ENCODE results near the gene CDH19. TPM values are rescaled to one million over a fixed set of nuclear protein-coding genes. Genes with fewer than 3 reads are reported as not detected.

Gene CDH19
- total and polyA plus RNA-seq, 10 of the 15 experiments (the other 5 are each of a cell fraction or from before 2014, with no cell fraction given) = 0.01 TPM; not detected in 9

- Histone ChIP-seq H4K20me1 (ENCODE audit: control insufficient read depth, insufficient read depth) (no peaks in the 10 kb centered on the region), H3K9me3 (replicated peaks; ENCODE audit: control insufficient read depth, insufficient read depth, low read length) (no peaks in the 10 kb centered on the region), H3K9ac (ENCODE audit: control insufficient read depth, insufficient read depth, low read length) (no peak overlapping the region), H3K36me3 (ENCODE audit: control insufficient read depth in 2 of 2, insufficient read depth in 2 of 2, low read length in 1 of 2) (no peaks in the 10 kb centered on the region), H3K27ac (ENCODE audit: control insufficient read depth, insufficient read depth) (no peak overlapping the region), H3K4me2 (ENCODE audit: control insufficient read depth, insufficient read depth) (no peak overlapping the region), H3K27me3 (replicated peaks in 1 of 2; ENCODE audit: control insufficient read depth in 2 of 2, insufficient read depth in 2 of 2, low read length in 1 of 2) (no peaks in the 10 kb centered on the region), H3K4me1 (ENCODE audit: control insufficient read depth, insufficient read depth, low read length) (no peaks in the 10 kb centered on the region), H3K79me2 (ENCODE audit: control insufficient read depth, insufficient read depth, low read length) (no peaks in the 10 kb centered on the region), H2AFZ (ENCODE audit: control insufficient read depth, low read depth, low read length) (no peak overlapping the region), H3K4me3 (no peak overlapping the region)
- TF ChIP-seq MTA2 (IDR thresholded peaks at IDR 0.05; ENCODE audit: low read depth) = no peak
- TF ChIP-seq ZNF217 (IDR thresholded peaks at IDR 0.05) = no peak
- no peak for TF ChIP-seq NR2F1 (conservative IDR thresholded peaks at IDR 0.05)
- no peak for TF ChIP-seq ELK1 (IDR thresholded peaks at IDR 0.05; ENCODE audit: low read depth, low read length)
- no peak for TF ChIP-seq ZBED1 (IDR thresholded peaks at IDR 0.05; ENCODE audit: borderline replicate concordance)
- no peak for TF ChIP-seq ZNF24 (IDR thresholded peaks at IDR 0.05)
- TF ChIP-seq NR2C1 (IDR thresholded peaks at IDR 0.05) = no peak
- TF ChIP-seq HDGF (IDR thresholded peaks at IDR 0.05) = no peak
- TF ChIP-seq ATF7 (IDR thresholded peaks at IDR 0.05; ENCODE audit: low read depth) = no peak
- no peak for TF ChIP-seq MYC (IDR thresholded peaks at IDR 0.05; ENCODE audit: insufficient read depth, insufficient read length, insufficient replicate concordance, low read length, severe bottlenecking)
- TF ChIP-seq E2F4 (IDR thresholded peaks at IDR 0.05; ENCODE audit: low read depth, low read length) = no peak
- TF ChIP-seq MXI1 (IDR thresholded peaks at IDR 0.05; ENCODE audit: low read depth, low read length) = no peak
- FAIRE-seq (no peak), ATAC-seq (no peak), DNase-seq (ENCODE audit: low read depth, low spot score) (no peak)
- CTCF ChIA-PET = interaction anchor here (0.5 to 0.9 kb wide), 2 partner anchors 24 to 249 kb away, joined by 3 read pairs; no protein-coding TSS in a partner anchor
- RAD21 ChIA-PET (ENCODE audit: unreplicated experiment) = no interaction called here
- BruUV-seq (replicated peaks) = no TSS peak
- SMC1A ChIA-PET (ENCODE audit: uncharacterized antibody, unreplicated experiment) = no interaction called here
- POLR2A ChIA-PET = no interaction called here
- in situ Hi-C loops (cut with MboI) (no loop called here), intact Hi-C loops (cut with micrococcal nuclease; ENCODE audit: unreplicated experiment) (no loop called here)
- WGBS (ENCODE audit: insufficient coverage, insufficient replicate concordance, low lambda C conversion rate, missing lambda C conversion rate) = 33% methylated on average over 18 of the region's 18 CpGs
Measured at GRCh38 chr18:66523219-66523991, 80.5 kb downstream of the CDH19 start.

Measured in GM12878 (cell line).